Measurements from ENCODE around the gene GAB2.

DNA sequence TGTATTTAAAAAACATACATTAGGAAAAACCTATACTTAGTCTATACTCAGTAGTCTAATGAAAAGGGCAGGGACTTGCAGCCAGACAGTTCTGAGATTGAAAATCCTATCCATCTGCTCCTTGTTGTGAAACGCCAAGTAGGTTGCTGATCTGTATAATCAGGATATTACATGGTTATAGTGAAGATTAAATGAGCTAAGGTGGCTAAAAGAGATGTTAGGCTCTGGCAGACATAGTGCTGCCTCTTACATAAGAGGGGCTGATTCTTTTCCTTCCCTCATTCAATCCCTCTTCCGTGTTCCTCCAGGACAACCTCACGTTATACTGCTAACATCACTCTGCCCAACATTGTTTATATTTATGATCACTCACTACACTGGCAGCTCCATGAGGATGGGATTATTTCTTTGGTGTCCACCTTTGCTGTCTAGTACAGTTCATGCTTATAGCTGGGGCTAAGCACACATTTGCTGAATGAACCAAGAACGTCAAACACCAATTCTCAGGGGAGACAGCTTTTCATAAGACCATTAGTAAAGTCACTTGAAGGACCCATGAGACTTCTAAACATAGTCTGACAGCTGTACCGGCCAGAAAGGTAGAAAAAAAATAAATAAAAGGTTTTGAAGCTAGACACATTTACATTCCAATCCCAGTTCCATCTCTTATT lies 46.3 kb downstream of the GAB2 start:
- TF ChIP-seq POLR2AphosphoS5 (IDR thresholded peaks at IDR 0.05) (no peak), POLR2A (IDR thresholded peaks at IDR 0.05) (no peak), EP300 (IDR thresholded peaks at IDR 0.05) (no peak)
- TF ChIP-seq, protein P1, sequence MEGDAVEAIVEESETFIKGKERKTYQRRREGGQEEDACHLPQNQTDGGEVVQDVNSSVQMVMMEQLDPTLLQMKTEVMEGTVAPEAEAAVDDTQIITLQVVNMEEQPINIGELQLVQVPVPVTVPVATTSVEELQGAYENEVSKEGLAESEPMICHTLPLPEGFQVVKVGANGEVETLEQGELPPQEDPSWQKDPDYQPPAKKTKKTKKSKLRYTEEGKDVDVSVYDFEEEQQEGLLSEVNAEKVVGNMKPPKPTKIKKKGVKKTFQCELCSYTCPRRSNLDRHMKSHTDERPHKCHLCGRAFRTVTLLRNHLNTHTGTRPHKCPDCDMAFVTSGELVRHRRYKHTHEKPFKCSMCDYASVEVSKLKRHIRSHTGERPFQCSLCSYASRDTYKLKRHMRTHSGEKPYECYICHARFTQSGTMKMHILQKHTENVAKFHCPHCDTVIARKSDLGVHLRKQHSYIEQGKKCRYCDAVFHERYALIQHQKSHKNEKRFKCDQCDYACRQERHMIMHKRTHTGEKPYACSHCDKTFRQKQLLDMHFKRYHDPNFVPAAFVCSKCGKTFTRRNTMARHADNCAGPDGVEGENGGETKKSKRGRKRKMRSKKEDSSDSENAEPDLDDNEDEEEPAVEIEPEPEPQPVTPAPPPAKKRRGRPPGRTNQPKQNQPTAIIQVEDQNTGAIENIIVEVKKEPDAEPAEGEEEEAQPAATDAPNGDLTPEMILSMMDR (IDR thresholded peaks at IDR 0.05): no peak

All from stomach (tissue), 4 donors.